Tibial nerve (tissue), 4 donors: ENCODE data around the gene UBB. TPM values are rescaled to one million over a fixed set of nuclear protein-coding genes. Genes with fewer than 3 reads are reported as not detected.

Experiments
- DNase-seq, 2 donors: peaks; one replicate each; pipeline ENCODE4 v3.0.0-alpha.2; 2019; ENCODE audit warnings: low spot score in 2 of 2
- H3K27ac ChIP-seq, 4 donors: fragments of 200-600 bp; sonication (generic) in 3 of 4; one replicate each; pipeline ENCODE4 v1.5.1; 2017 to 2019; ENCODE audit warnings: mild to moderate bottlenecking in 1 of 4
- H3K27me3 ChIP-seq, 2 donors: fragments of 200-600 bp; sonication (generic) in 1 of 2; one replicate each; pipeline versions ENCODE4 v1.5.1 to v1.6.0; 2017 to 2019
- H3K36me3 ChIP-seq, 3 donors: fragments of 200-600 bp; sonication (generic); one replicate each; pipeline ENCODE4 v1.5.1; 2018 to 2019
- H3K4me1 ChIP-seq, 4 donors: fragments of 200-600 bp; sonication (generic) in 3 of 4; one replicate each; pipeline ENCODE4 v1.5.1; 2017 to 2019
- H3K4me3 ChIP-seq, 4 donors: fragments of 200-600 bp; sonication (generic) in 3 of 4; one replicate each; pipeline ENCODE4 v1.5.1; 2017 to 2019; ENCODE audit warnings: mild to moderate bottlenecking in 1 of 4, moderate library complexity in 1 of 4
- H3K9me3 ChIP-seq, 4 donors: fragments of 200-600 bp; sonication (generic) in 3 of 4; one replicate each; pipeline ENCODE4 v1.5.1; 2017 to 2019
- CTCF ChIP-seq, 5 experiments: fragments of 200-600 bp in 3 of 5; fragments of 450-650 bp in 2 of 5; sonication (generic) in 3 of 5; IDR thresholded peaks; one replicate each; pipeline ENCODE4 v1.5.1; 2016 to 2019; ENCODE audit warnings: antibody characterized with exemption in 5 of 5, mild to moderate bottlenecking in 3 of 5, moderate library complexity in 2 of 5
- EP300 ChIP-seq, 2 donors: sonication (generic); formaldehyde crosslinking; IDR thresholded peaks; one replicate each; pipeline ENCODE4 v1.6.1; 2017; ENCODE audit warnings: antibody characterized with exemption in 2 of 2, mild to moderate bottlenecking in 1 of 2
- POLR2A ChIP-seq, 2 donors: fragments of 450-650 bp; IDR thresholded peaks; one replicate each; pipeline ENCODE4 v1.6.1; 2017; ENCODE audit warnings: antibody characterized with exemption in 2 of 2, mild to moderate bottlenecking in 2 of 2, moderate library complexity in 2 of 2
- WGBS, 2 donors: methylation state at CpG; one replicate each; pipeline ENCODE4 v1.1.5; 2018; 5-methylcytosine and 5-hydroxymethylcytosine counted together
- total RNA-seq, 4 donors: library from RNA; depleted of rRNA; stranded (reverse); fragments of >200 nt; gene quantifications; one replicate each; pipeline ENCODE4 v1.1.0, GENCODE V29; 2016

UBB gene
- total RNA-seq, 4 donors from 2014 or later, result 435 to 666 (median 472) TPM

GRCh38 chr17:16428098-16428882, 47.4 kb downstream of the UBB start:
- H3K36me3 ChIP-seq, result peaks cover 0 to 18% (median 9%) of the 10 kb centered on the region in 3 donors
- H3K27me3 ChIP-seq, result no peaks in the 10 kb centered on the region
- 57 to 69% methylated on average over 13 to 15 of the region's 15 CpGs for WGBS, 2 donors
- H3K4me1 ChIP-seq, result no peaks in the 10 kb centered on the region
- H3K27ac ChIP-seq, result no peak overlapping the region
- H3K9me3 ChIP-seq, result no peaks in the 10 kb centered on the region
- H3K4me3 ChIP-seq, result no peak overlapping the region
- TF ChIP-seq POLR2A (IDR thresholded peaks at IDR 0.05) (no peak), EP300 (IDR thresholded peaks at IDR 0.05) (no peak), CTCF (IDR thresholded peaks at IDR 0.05) (peak; percentile 28 to 51 (median 43))
- DNase-seq, result no peak

- TF ChIP-seq CTCF (IDR thresholded peaks at IDR 0.05), result no peak
- Histone ChIP-seq H3K4me1 (no peaks in the 10 kb centered on the region), H3K27me3 (no peaks in the 10 kb centered on the region), H3K36me3 (peaks cover 0 to 10% (median 9%) of the 10 kb centered on the region in 3 donors), H3K27ac (no peak overlapping the region), H3K9me3 (no peaks in the 10 kb centered on the region), H3K4me3 (no peak overlapping the region)
- WGBS, 2 donors, result 85 to 91% methylated on average over 9 of the region's 9 CpGs
- DNase-seq, result no peak
Measured at GRCh38 chr17:16429083-16429482, 48.2 kb downstream of the UBB start.

- Histone ChIP-seq H3K27me3 (no peaks in the 10 kb centered on the region), H3K9me3 (no peaks in the 10 kb centered on the region), H3K36me3 (peaks cover 0 to 9% (median 7%) of the 10 kb centered on the region in 3 donors), H3K4me1 (no peaks in the 10 kb centered on the region), H3K4me3 (no peak overlapping the region), H3K27ac (no peak overlapping the region)
- WGBS, 2 donors, result 71 to 74% methylated on average over 6 of the region's 6 CpGs
- TF ChIP-seq CTCF (IDR thresholded peaks at IDR 0.05), result no peak
- TF ChIP-seq POLR2A (IDR thresholded peaks at IDR 0.05), result no peak
- no peak for TF ChIP-seq EP300 (IDR thresholded peaks at IDR 0.05)
- DNase-seq, result no peak
Measured at GRCh38 chr17:16430650-16431049, 49.8 kb downstream of the UBB start.

- peaks cover 0 to 6% (median 0%) of the 10 kb centered on the region in 3 donors for H3K36me3 ChIP-seq
Measured at GRCh38 chr17:16432017-16432416, 51.1 kb downstream of the UBB start.

More at GRCh38 chr17:16432017-16432416, 51.1 kb downstream of the UBB start:
- no peak for DNase-seq
- H3K27ac ChIP-seq, result no peak overlapping the region
- 86 to 87% methylated on average over 11 to 15 of the region's 15 CpGs for WGBS, 2 donors
- TF ChIP-seq EP300 (IDR thresholded peaks at IDR 0.05), result no peak
- TF ChIP-seq POLR2A (IDR thresholded peaks at IDR 0.05), result no peak
- TF ChIP-seq CTCF (IDR thresholded peaks at IDR 0.05), result no peak
- no peaks in the 10 kb centered on the region for H3K9me3 ChIP-seq
- no peaks in the 10 kb centered on the region for H3K4me1 ChIP-seq
- H3K27me3 ChIP-seq, result no peaks in the 10 kb centered on the region
- H3K4me3 ChIP-seq, result no peak overlapping the region

Other genes with a start within 250 kb of the UBB start
- gene NCOR1, start 165.6 kb upstream of the UBB start, total RNA-seq, result 100 to 1,000 TPM; 115 to 248 (median 169) TPM
- gene PIGL, start 163.9 kb upstream of the UBB start, total RNA-seq, result 10 to 100 TPM; 42.4 to 87.6 (median 66.1) TPM
- gene CENPV, start 27.6 kb upstream of the UBB start, total RNA-seq, result 10 to 100 TPM in 3 of 4 donors, 1 to 10 TPM in 1; 8.5 to 23.1 (median 12.8) TPM
- 10 to 100 TPM; 10.5 to 19.9 (median 16.9) TPM for gene TRPV2, start 34.5 kb downstream of the UBB start, total RNA-seq
- 10 to 100 TPM in 1 of 4 donors, 1 to 10 TPM in 3; 2.9 to 10.3 (median 5.4) TPM for gene LRRC75A, start 111.1 kb downstream of the UBB start, total RNA-seq
- gene ZNF287, start 188.1 kb downstream of the UBB start, total RNA-seq, result 10 to 100 TPM in 2 of 4 donors, 1 to 10 TPM in 2; 4.8 to 11.0 (median 8.8) TPM